SK-N-MC (cell line): ENCODE data around the gene PAK4.

ENCODE experiments used
- DNase-seq: peaks from one replicate; pipeline ENCODE4 v3.0.0-alpha.2; 2011; ENCODE audit warnings: low read depth, low spot score
- H3K27ac ChIP-seq: fragments of 200-600 bp; sonication (generic); 2 replicates; pipeline ENCODE4 v1.5.1; 2016; ENCODE audit warnings: mixed run types
- H3K36me3 ChIP-seq: fragments of 200-600 bp; sonication (generic); 2 replicates; pipeline ENCODE4 v1.6.1; 2017; ENCODE audit warnings: antibody characterized with exemption, low read length, mixed read lengths; ENCODE audit not compliant: insufficient read depth
- H3K4me3 ChIP-seq: fragments of 200-600 bp; sonication (generic); 2 replicates; pipeline ENCODE4 v1.5.1; 2016
- H3K9ac ChIP-seq: fragments of 200-600 bp; sonication (generic); 2 replicates; pipeline ENCODE4 v1.8.0; 2017; ENCODE audit warnings: mixed run types, mixed read lengths; ENCODE audit not compliant: insufficient read length
- H3K9me3 ChIP-seq: fragments of 200-600 bp; sonication (generic); 2 replicates; pipeline ENCODE4 v1.6.1; 2017; ENCODE audit warnings: low read depth, mild to moderate bottlenecking, antibody characterized with exemption, low read length, moderate library complexity, mixed read lengths
- EZH2 ChIP-seq: fragments of 200-600 bp; sonication (generic); IDR thresholded peaks from one replicate; pipeline ENCODE4 v1.6.1; 2017; ENCODE audit warnings: antibody characterized with exemption
- FOXP2 ChIP-seq: optimal IDR thresholded peaks from 2 replicates; pipeline ENCODE3; 2011; ENCODE audit warnings: mild to moderate bottlenecking, moderate library complexity; ENCODE audit not compliant: insufficient read depth; ENCODE audit errors: extremely low read length, control extremely low read depth
- POLR2AphosphoS5 ChIP-seq: IDR thresholded peaks from 2 replicates; pipeline ENCODE4 v1.6.1; 2012; ENCODE audit warnings: mild to moderate bottlenecking, low read depth, low read length, borderline replicate concordance

Gene PAK4

GRCh38 chr19:39223703-39224279, 98.2 kb downstream of the PAK4 start:
- DNase-seq = no peak
- H3K9me3 ChIP-seq = no peaks in the 10 kb centered on the region
- no peak overlapping the region for H3K27ac ChIP-seq
- no peak overlapping the region for H3K4me3 ChIP-seq
- no peak for TF ChIP-seq EZH2
- no peak for TF ChIP-seq FOXP2
- no peak for TF ChIP-seq POLR2AphosphoS5
- no peaks in the 10 kb centered on the region for H3K36me3 ChIP-seq
- H3K9ac ChIP-seq = no peak overlapping the region

- Histone ChIP-seq H3K9ac (no peak overlapping the region), H3K4me3 (no peak overlapping the region), H3K27ac (no peak overlapping the region), H3K36me3 (no peaks in the 10 kb centered on the region), H3K9me3 (no peaks in the 10 kb centered on the region)
- no peak for TF ChIP-seq FOXP2
- TF ChIP-seq POLR2AphosphoS5 = no peak
- TF ChIP-seq EZH2 = no peak
- DNase-seq = no peak
Observed at GRCh38 chr19:39224910-39225309, 99.3 kb downstream of the PAK4 start.
